Activated naive CD4-positive, alpha-beta T cell treated with anti-CD3 and anti-CD28 coated beads, Interleukin-2, amount 50 U/mL, for 24 hours (primary cell): ENCODE measurements around the gene DPH6.
"Not testable (repeated sequence)": the region's sequence is repeated elsewhere in the genome, so short reads cannot be mapped to it uniquely, and the experiment has no call there.

Source experiments
- H3K27ac Mint-ChIP-seq: one replicate; pipeline ENCODE4 v1.8.0; 2021; ENCODE audit warnings: mild to moderate bottlenecking, mixed read lengths
- H3K27me3 Mint-ChIP-seq: one replicate; pipeline ENCODE4 v1.8.0; 2021; ENCODE audit warnings: mixed read lengths
- H3K36me3 Mint-ChIP-seq: one replicate; pipeline ENCODE4 v1.8.0; 2021; ENCODE audit warnings: mixed read lengths
- H3K4me1 Mint-ChIP-seq: one replicate; pipeline ENCODE4 v1.8.0; 2021; ENCODE audit warnings: mixed read lengths
- H3K4me3 Mint-ChIP-seq: one replicate; pipeline ENCODE4 v1.8.0; 2021; ENCODE audit warnings: mild to moderate bottlenecking, mixed read lengths
- H3K9me3 Mint-ChIP-seq: one replicate; pipeline ENCODE4 v1.8.0; 2021; ENCODE audit warnings: mixed read lengths

DPH6 gene

GRCh38 chr15:35545824-35546510 is at the start of gene DPH6:
TSS of gene DPH6 (minus strand) at chr15:35546165. CDS start at chr15:35546141, 24 bp downstream.
- H3K9me3 Mint-ChIP-seq: no peaks in the 10 kb centered on the region
- peak within 1 kb of the TSS; percentile 100 for H3K27ac Mint-ChIP-seq
- peaks cover 2% of the 10 kb centered on the region for H3K36me3 Mint-ChIP-seq
- H3K27me3 Mint-ChIP-seq: no peaks in the 10 kb centered on the region
- peaks cover 32% of the 10 kb centered on the region for H3K4me1 Mint-ChIP-seq
- peak within 1 kb of the TSS; percentile 100 for H3K4me3 Mint-ChIP-seq

GRCh38 chr15:35595656-35596055 is 49.7 kb upstream of the DPH6 start:
- no peak overlapping the region for H3K27ac Mint-ChIP-seq
- peaks cover 6% of the 10 kb centered on the region for H3K27me3 Mint-ChIP-seq
- H3K4me1 Mint-ChIP-seq: no peaks in the 10 kb centered on the region
- no peaks in the 10 kb centered on the region for H3K36me3 Mint-ChIP-seq
- peaks cover 4% of the 10 kb centered on the region for H3K9me3 Mint-ChIP-seq
- no peak overlapping the region for H3K4me3 Mint-ChIP-seq

GRCh38 chr15:35591987-35592386 is 46.0 kb upstream of the DPH6 start:
- not testable (repeated sequence) for H3K27me3 Mint-ChIP-seq, H3K9me3 Mint-ChIP-seq, H3K36me3 Mint-ChIP-seq, H3K27ac Mint-ChIP-seq, H3K4me1 Mint-ChIP-seq, H3K4me3 Mint-ChIP-seq

GRCh38 chr15:35583863-35584528 is 38.0 kb upstream of the DPH6 start:
- Mint-ChIP-seq H3K27me3 (peaks cover 15% of the 10 kb centered on the region), H3K4me1 (no peaks in the 10 kb centered on the region), H3K27ac (no peak overlapping the region), H3K36me3 (no peaks in the 10 kb centered on the region), H3K4me3 (no peak overlapping the region), H3K9me3 (no peaks in the 10 kb centered on the region)

- no peaks in the 10 kb centered on the region for H3K4me1 Mint-ChIP-seq
- H3K27me3 Mint-ChIP-seq: peaks cover 15% of the 10 kb centered on the region
- no peak overlapping the region for H3K27ac Mint-ChIP-seq
- no peaks in the 10 kb centered on the region for H3K9me3 Mint-ChIP-seq
- no peak overlapping the region for H3K4me3 Mint-ChIP-seq
- H3K36me3 Mint-ChIP-seq: no peaks in the 10 kb centered on the region
Observed at GRCh38 chr15:35580606-35581005, 34.6 kb upstream of the DPH6 start.

- Mint-ChIP-seq H3K27ac (no peak overlapping the region), H3K4me3 (no peak overlapping the region), H3K36me3 (no peaks in the 10 kb centered on the region), H3K27me3 (peaks cover 6% of the 10 kb centered on the region), H3K4me1 (no peaks in the 10 kb centered on the region), H3K9me3 (no peaks in the 10 kb centered on the region)
Observed at GRCh38 chr15:35567392-35567791, 21.4 kb upstream of the DPH6 start.

GRCh38 chr15:35566991-35567390 is 21.0 kb upstream of the DPH6 start:
- no peaks in the 10 kb centered on the region for H3K9me3 Mint-ChIP-seq
- no peaks in the 10 kb centered on the region for H3K4me1 Mint-ChIP-seq
- H3K27ac Mint-ChIP-seq: no peak overlapping the region

GRCh38 chr15:35565901-35566300 is 19.9 kb upstream of the DPH6 start:
- Mint-ChIP-seq H3K27me3 (peaks cover 6% of the 10 kb centered on the region), H3K9me3 (no peaks in the 10 kb centered on the region), H3K4me1 (no peaks in the 10 kb centered on the region), H3K4me3 (no peak overlapping the region), H3K27ac (no peak overlapping the region), H3K36me3 (no peaks in the 10 kb centered on the region)

More at GRCh38 chr15:35566991-35567390, 21.0 kb upstream of the DPH6 start:
- H3K36me3 Mint-ChIP-seq: no peaks in the 10 kb centered on the region
- H3K4me3 Mint-ChIP-seq: no peak overlapping the region
- peaks cover 6% of the 10 kb centered on the region for H3K27me3 Mint-ChIP-seq

- H3K27ac Mint-ChIP-seq: no peak overlapping the region
- H3K4me1 Mint-ChIP-seq: no peaks in the 10 kb centered on the region
- H3K27me3 Mint-ChIP-seq: no peaks in the 10 kb centered on the region
- no peaks in the 10 kb centered on the region for H3K36me3 Mint-ChIP-seq
- H3K9me3 Mint-ChIP-seq: no peaks in the 10 kb centered on the region
- H3K4me3 Mint-ChIP-seq: no peak overlapping the region
Observed at GRCh38 chr15:35562641-35563040, 16.7 kb upstream of the DPH6 start.

GRCh38 chr15:35561308-35561707 is 15.3 kb upstream of the DPH6 start:
- Mint-ChIP-seq H3K4me3 (no peak overlapping the region), H3K4me1 (no peaks in the 10 kb centered on the region), H3K27me3 (no peaks in the 10 kb centered on the region), H3K36me3 (no peaks in the 10 kb centered on the region), H3K9me3 (no peaks in the 10 kb centered on the region), H3K27ac (no peak overlapping the region)

GRCh38 chr15:35560870-35561269 is 14.9 kb upstream of the DPH6 start:
- Mint-ChIP-seq H3K36me3 (no peaks in the 10 kb centered on the region), H3K27ac (no peak overlapping the region), H3K27me3 (no peaks in the 10 kb centered on the region)

GRCh38 chr15:35560258-35560657 is 14.3 kb upstream of the DPH6 start:
- Mint-ChIP-seq H3K27ac (no peak overlapping the region), H3K27me3 (no peaks in the 10 kb centered on the region), H3K9me3 (no peaks in the 10 kb centered on the region), H3K36me3 (no peaks in the 10 kb centered on the region), H3K4me3 (no peak overlapping the region), H3K4me1 (no peaks in the 10 kb centered on the region)

More at GRCh38 chr15:35560870-35561269, 14.9 kb upstream of the DPH6 start:
- Mint-ChIP-seq H3K4me1 (no peaks in the 10 kb centered on the region), H3K4me3 (no peak overlapping the region), H3K9me3 (no peaks in the 10 kb centered on the region)

GRCh38 chr15:35559683-35560082 is 13.7 kb upstream of the DPH6 start:
- H3K4me1 Mint-ChIP-seq: no peaks in the 10 kb centered on the region
- no peak overlapping the region for H3K27ac Mint-ChIP-seq
- no peaks in the 10 kb centered on the region for H3K36me3 Mint-ChIP-seq
- no peaks in the 10 kb centered on the region for H3K27me3 Mint-ChIP-seq
- H3K9me3 Mint-ChIP-seq: no peaks in the 10 kb centered on the region
- H3K4me3 Mint-ChIP-seq: no peak overlapping the region

GRCh38 chr15:35557544-35557943 is 11.6 kb upstream of the DPH6 start:
- no peaks in the 10 kb centered on the region for H3K27me3 Mint-ChIP-seq
- no peaks in the 10 kb centered on the region for H3K9me3 Mint-ChIP-seq
- H3K36me3 Mint-ChIP-seq: no peaks in the 10 kb centered on the region
- no peak overlapping the region for H3K4me3 Mint-ChIP-seq
- no peak overlapping the region for H3K27ac Mint-ChIP-seq
- H3K4me1 Mint-ChIP-seq: no peaks in the 10 kb centered on the region

GRCh38 chr15:35557012-35557411 is 11.0 kb upstream of the DPH6 start:
- H3K4me3 Mint-ChIP-seq: no peak overlapping the region
- no peak overlapping the region for H3K27ac Mint-ChIP-seq
- H3K4me1 Mint-ChIP-seq: no peaks in the 10 kb centered on the region
- no peaks in the 10 kb centered on the region for H3K36me3 Mint-ChIP-seq
- no peaks in the 10 kb centered on the region for H3K9me3 Mint-ChIP-seq
- no peaks in the 10 kb centered on the region for H3K27me3 Mint-ChIP-seq

- no peaks in the 10 kb centered on the region for H3K27me3 Mint-ChIP-seq
- H3K27ac Mint-ChIP-seq: no peak overlapping the region
- H3K36me3 Mint-ChIP-seq: no peaks in the 10 kb centered on the region
- H3K4me3 Mint-ChIP-seq: no peak overlapping the region
- H3K4me1 Mint-ChIP-seq: no peaks in the 10 kb centered on the region
- H3K9me3 Mint-ChIP-seq: no peaks in the 10 kb centered on the region
Observed at GRCh38 chr15:35555244-35555643, 9.3 kb upstream of the DPH6 start.
